ENCODE data around the gene SEC23IP.

GRCh38 chr10:119853574-119853973 is 39.0 kb upstream of the SEC23IP start:
- TF ChIP-seq, protein P1, sequence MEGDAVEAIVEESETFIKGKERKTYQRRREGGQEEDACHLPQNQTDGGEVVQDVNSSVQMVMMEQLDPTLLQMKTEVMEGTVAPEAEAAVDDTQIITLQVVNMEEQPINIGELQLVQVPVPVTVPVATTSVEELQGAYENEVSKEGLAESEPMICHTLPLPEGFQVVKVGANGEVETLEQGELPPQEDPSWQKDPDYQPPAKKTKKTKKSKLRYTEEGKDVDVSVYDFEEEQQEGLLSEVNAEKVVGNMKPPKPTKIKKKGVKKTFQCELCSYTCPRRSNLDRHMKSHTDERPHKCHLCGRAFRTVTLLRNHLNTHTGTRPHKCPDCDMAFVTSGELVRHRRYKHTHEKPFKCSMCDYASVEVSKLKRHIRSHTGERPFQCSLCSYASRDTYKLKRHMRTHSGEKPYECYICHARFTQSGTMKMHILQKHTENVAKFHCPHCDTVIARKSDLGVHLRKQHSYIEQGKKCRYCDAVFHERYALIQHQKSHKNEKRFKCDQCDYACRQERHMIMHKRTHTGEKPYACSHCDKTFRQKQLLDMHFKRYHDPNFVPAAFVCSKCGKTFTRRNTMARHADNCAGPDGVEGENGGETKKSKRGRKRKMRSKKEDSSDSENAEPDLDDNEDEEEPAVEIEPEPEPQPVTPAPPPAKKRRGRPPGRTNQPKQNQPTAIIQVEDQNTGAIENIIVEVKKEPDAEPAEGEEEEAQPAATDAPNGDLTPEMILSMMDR (IDR thresholded peaks at IDR 0.05; ENCODE audit: low read depth, low read length): no peak
- TF ChIP-seq EZH2phosphoT487 (IDR thresholded peaks at IDR 0.05; ENCODE audit: low read depth): no peak

Measured in OCI-LY3 (cell line).